Stimulated activated CD8-positive, alpha-beta memory T cell treated with anti-CD3 and anti-CD28 coated beads, Interleukin-15, amount 100 ng/mL, for 24 hours (primary cell): ENCODE data around the gene TPST2.

Experiments used
- DNase-seq: peaks from one replicate; pipeline ENCODE4 v3.0.0-alpha.2; 2020; ENCODE audit warnings: low read depth

The TPST2 gene

GRCh38 chr22:26553056-26553752 is 36.7 kb downstream of the TPST2 start:
- no peak for DNase-seq

GRCh38 chr22:26552466-26552865 is 37.5 kb downstream of the TPST2 start:
- DNase-seq: no peak

- DNase-seq: no peak
Measured at GRCh38 chr22:26551568-26551967, 38.4 kb downstream of the TPST2 start.

- DNase-seq: no peak
Measured at GRCh38 chr22:26550498-26551033, 39.4 kb downstream of the TPST2 start.

- DNase-seq: no peak
Measured at GRCh38 chr22:26549902-26550497, 39.9 kb downstream of the TPST2 start.

- no peak for DNase-seq
Measured at GRCh38 chr22:26548984-26549383, 40.9 kb downstream of the TPST2 start.

- no peak for DNase-seq
Measured at GRCh38 chr22:26548303-26548702, 41.6 kb downstream of the TPST2 start.

- DNase-seq: no peak
Measured at GRCh38 chr22:26547837-26548236, 42.1 kb downstream of the TPST2 start.

GRCh38 chr22:26547426-26547825 is 42.5 kb downstream of the TPST2 start:
- no peak for DNase-seq

GRCh38 chr22:26546282-26546681 is 43.6 kb downstream of the TPST2 start:
- DNase-seq: no peak

GRCh38 chr22:26545827-26546226 is 44.1 kb downstream of the TPST2 start:
- DNase-seq: no peak

GRCh38 chr22:26545385-26545784 is 44.5 kb downstream of the TPST2 start:
- no peak for DNase-seq

GRCh38 chr22:26544489-26544888 is 45.4 kb downstream of the TPST2 start:
- DNase-seq: no peak

- DNase-seq: no peak
Measured at GRCh38 chr22:26542831-26543230, 47.1 kb downstream of the TPST2 start.

- no peak for DNase-seq
Measured at GRCh38 chr22:26541167-26541819, 48.6 kb downstream of the TPST2 start.

GRCh38 chr22:26540119-26540518 is 49.8 kb downstream of the TPST2 start:
- DNase-seq: no peak

GRCh38 chr22:26536762-26537134 is 53.2 kb downstream of the TPST2 start:
- DNase-seq: no peak

- DNase-seq: no peak
Measured at GRCh38 chr22:26536056-26536761, 53.7 kb downstream of the TPST2 start.

- no peak for DNase-seq
Measured at GRCh38 chr22:26535603-26535908, 54.4 kb downstream of the TPST2 start.

- DNase-seq: no peak
Measured at GRCh38 chr22:26534874-26535602, 54.9 kb downstream of the TPST2 start.

GRCh38 chr22:26534171-26534855 is 55.6 kb downstream of the TPST2 start:
- no peak for DNase-seq

- no peak for DNase-seq
Measured at GRCh38 chr22:26529345-26529744, 60.6 kb downstream of the TPST2 start.
